Neural cell (in vitro differentiated cells): ENCODE data around the gene IRAK2. TPM values are rescaled to one million over a fixed set of nuclear protein-coding genes. Genes with fewer than 3 reads are reported as not detected.

ENCODE experiments used
- H2AFZ ChIP-seq: fragments of 200-600, 300-800 bp; sonication (generic), shearing (Covaris generic); 2 replicates; pipeline ENCODE4 v1.6.0; 2014; ENCODE audit warnings: low read depth, mild to moderate bottlenecking, antibody characterized with exemption, low read length, moderate library complexity
- H3F3A ChIP-seq: fragments of 200-600 bp; shearing (Covaris generic); 2 replicates; pipeline ENCODE4 v1.6.1; 2016; ENCODE audit warnings: mild to moderate bottlenecking, moderate library complexity, mixed read lengths, antibody characterized with exemption, low read length; ENCODE audit not compliant: insufficient read depth, poor library complexity, severe bottlenecking
- H3K27ac ChIP-seq: fragments of 200-600, 300-800 bp; sonication (generic), shearing (Covaris generic); 2 replicates; pipeline ENCODE4 v1.5.1; 2014; ENCODE audit warnings: mild to moderate bottlenecking, low read length, moderate library complexity
- H3K27me3 ChIP-seq: fragments of 300-800, 200-600 bp; sonication (generic), shearing (Covaris generic); 2 replicates; pipeline ENCODE4 v1.6.0; 2014; ENCODE audit warnings: mild to moderate bottlenecking, low read depth, low read length, moderate library complexity; ENCODE audit not compliant: insufficient read depth
- H3K36me3 ChIP-seq: fragments of 300-800, 200-600 bp; sonication (generic), shearing (Covaris generic); 2 replicates; pipeline ENCODE4 v1.5.1; 2014; ENCODE audit warnings: mild to moderate bottlenecking, antibody characterized with exemption, low read length, moderate library complexity; ENCODE audit not compliant: insufficient read depth
- H3K4me2 ChIP-seq: fragments of 300-800, 200-600 bp; sonication (generic), shearing (Covaris generic); 2 replicates; pipeline ENCODE4 v1.6.0; 2014; ENCODE audit warnings: mild to moderate bottlenecking, low read length
- H3K4me3 ChIP-seq: fragments of 300-800, 200-600 bp; sonication (generic), shearing (Covaris generic); 2 replicates; pipeline ENCODE4 v1.5.1; 2014; ENCODE audit warnings: mild to moderate bottlenecking, low read length, moderate library complexity
- H3K79me2 ChIP-seq: fragments of 200-600 bp; shearing (Covaris generic); replicated peaks from 2 replicates; pipeline ENCODE4 v1.6.0; 2014; ENCODE audit warnings: mild to moderate bottlenecking, low read length, moderate library complexity; ENCODE audit not compliant: insufficient read depth
- H3K9ac ChIP-seq: fragments of 300-800, 200-600 bp; sonication (generic), shearing (Covaris generic); 2 replicates; pipeline ENCODE4 v1.6.1; 2016; ENCODE audit warnings: mild to moderate bottlenecking, low read length, mixed read lengths
- H3K9me2 ChIP-seq: fragments of 200-600 bp; shearing (Covaris generic); 2 replicates; pipeline ENCODE4 v1.6.1; 2016; ENCODE audit warnings: mild to moderate bottlenecking, low read length, mixed read lengths; ENCODE audit not compliant: insufficient read depth
- H3K9me3 ChIP-seq: fragments of 200-600, 300-800 bp; sonication (generic), shearing (Covaris generic); 2 replicates; pipeline ENCODE4 v1.6.1; 2016; ENCODE audit warnings: mild to moderate bottlenecking, mixed run types, low read length, moderate library complexity, mixed read lengths
- H4K20me1 ChIP-seq: fragments of 200-600 bp; shearing (Covaris generic); 2 replicates; pipeline ENCODE4 v1.6.1; 2016; ENCODE audit warnings: mild to moderate bottlenecking, mixed run types; ENCODE audit not compliant: insufficient read depth
- EP300 ChIP-seq: fragments of 450-650 bp; conservative IDR thresholded peaks from 2 replicates; pipeline ENCODE4 v1.6.1; 2014; ENCODE audit warnings: antibody characterized with exemption, mild to moderate bottlenecking, moderate library complexity; ENCODE audit not compliant: poor library complexity, severe bottlenecking
- EZH2 ChIP-seq: fragments of 200-600, 300-800 bp; shearing (Covaris generic), sonication (generic); IDR thresholded peaks from 2 replicates; pipeline ENCODE4 v1.6.1; 2014; ENCODE audit warnings: antibody characterized with exemption, low read length, borderline replicate concordance, mild to moderate bottlenecking; ENCODE audit not compliant: insufficient read depth, poor library complexity, severe bottlenecking
- MXI1 ChIP-seq: fragments of 450-650 bp; conservative IDR thresholded peaks from 2 replicates; pipeline ENCODE4 v1.6.1; 2014; ENCODE audit warnings: antibody characterized with exemption, mild to moderate bottlenecking; ENCODE audit not compliant: poor library complexity, severe bottlenecking
- POLR2AphosphoS5 ChIP-seq: IDR thresholded peaks from 2 replicates; pipeline ENCODE4 v1.6.1; 2012
- RAD21 ChIP-seq: fragments of 450-650 bp; conservative IDR thresholded peaks from 2 replicates; pipeline ENCODE4 v1.6.1; 2014; ENCODE audit warnings: antibody characterized with exemption, mild to moderate bottlenecking, moderate library complexity
- REST ChIP-seq: IDR thresholded peaks from 2 replicates; pipeline ENCODE4 v1.6.1; 2012; ENCODE audit warnings: borderline replicate concordance
- SMC3 ChIP-seq: fragments of 450-650 bp; conservative IDR thresholded peaks from 2 replicates; pipeline ENCODE4 v1.6.1; 2014; ENCODE audit warnings: antibody characterized with exemption, mild to moderate bottlenecking, moderate library complexity; ENCODE audit not compliant: poor library complexity
- TAF1 ChIP-seq: IDR thresholded peaks from 2 replicates; pipeline ENCODE4 v1.6.1; 2012; ENCODE audit warnings: low read depth
- polyA plus RNA-seq: library from polyadenylated mRNA; depleted of rRNA; stranded (reverse); fragments of >200 nt; gene quantifications from 2 replicates; pipeline ENCODE4 v1.2.3, GENCODE V29; 2014
- TF ChIP-seq, protein P1 (sequence below): fragments of 450-650 bp; IDR thresholded peaks from 2 replicates; pipeline ENCODE4 v1.5.1; 2014; ENCODE audit warnings: antibody characterized with exemption, mild to moderate bottlenecking, moderate library complexity; ENCODE audit not compliant: poor library complexity, severe bottlenecking

Gene IRAK2
- polyA plus RNA-seq, 1 donor from 2014 or later = 0.84 TPM

DNA sequence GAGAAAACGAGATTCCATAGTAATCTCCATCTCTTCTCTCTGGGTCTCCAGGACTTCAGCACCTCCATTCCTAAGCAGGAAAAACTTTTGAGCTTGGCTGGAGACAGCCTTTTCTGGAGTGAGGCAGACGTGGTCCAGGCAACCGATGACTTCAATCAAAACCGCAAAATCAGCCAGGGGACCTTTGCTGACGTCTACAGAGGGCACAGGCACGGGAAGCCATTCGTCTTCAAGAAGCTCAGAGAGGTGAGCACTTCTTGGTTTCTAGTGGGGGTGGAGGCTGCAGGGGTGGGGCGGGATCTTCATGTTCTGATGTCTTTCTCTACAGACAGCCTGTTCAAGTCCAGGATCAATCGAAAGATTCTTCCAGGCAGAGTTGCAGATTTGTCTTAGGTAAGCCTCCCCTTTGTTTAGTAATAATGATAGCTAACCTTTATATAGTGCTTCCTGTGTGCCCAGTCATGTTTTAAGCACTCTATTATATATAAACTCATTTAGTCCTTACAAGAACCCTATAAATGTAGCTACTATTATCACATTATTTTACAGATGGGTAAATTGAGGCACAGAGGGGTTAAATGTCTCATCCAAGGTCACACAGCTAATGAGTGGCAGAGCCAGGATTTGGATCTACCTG, 48.6 kb downstream of the IRAK2 start:
- Histone ChIP-seq H4K20me1 (no peaks in the 10 kb centered on the region), H3K79me2 (no peaks in the 10 kb centered on the region)

DNA sequence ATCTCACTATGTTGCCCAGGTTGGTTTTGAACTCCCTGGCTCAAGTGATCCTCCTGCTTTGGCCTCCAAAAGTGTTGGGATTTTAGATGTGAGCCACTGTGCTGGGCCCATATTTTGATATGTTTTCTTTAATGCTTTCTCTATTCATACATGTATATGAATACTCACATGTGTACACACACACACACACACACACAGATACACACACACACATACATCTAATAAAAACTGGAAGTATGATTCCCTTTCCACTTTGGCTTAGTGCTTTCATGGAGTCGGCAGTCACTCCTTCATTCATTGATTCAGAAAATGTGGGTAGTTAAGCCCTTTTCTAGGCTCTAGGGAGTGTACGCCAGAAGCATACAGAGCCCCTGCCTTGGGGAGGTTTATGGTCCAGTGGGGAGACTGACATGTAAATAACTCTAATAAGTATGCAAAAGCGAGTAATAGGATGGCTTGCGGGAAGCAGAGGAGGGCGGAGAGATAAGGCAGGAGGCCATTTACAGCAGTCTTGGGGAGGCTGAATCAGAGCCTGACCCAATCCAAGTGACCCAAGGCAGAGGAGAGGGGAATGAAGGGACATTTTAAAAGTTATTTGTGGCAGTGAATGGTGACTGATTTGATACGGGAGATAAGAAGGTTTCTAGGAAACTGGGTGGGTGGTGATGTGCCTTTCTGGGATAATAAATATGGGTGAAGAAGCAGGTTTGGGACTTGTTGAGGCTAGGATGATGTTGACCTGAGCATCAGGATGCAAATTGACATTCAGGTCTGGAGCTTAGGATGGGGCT, 51.1 kb downstream of the IRAK2 start:
- H2AFZ ChIP-seq = no peak overlapping the region
- no peak overlapping the region for H3K4me3 ChIP-seq
- no peaks in the 10 kb centered on the region for H3K27me3 ChIP-seq
- no peaks in the 10 kb centered on the region for H3K36me3 ChIP-seq
- no peak overlapping the region for H3K27ac ChIP-seq
- no peaks in the 10 kb centered on the region for H3F3A ChIP-seq
- no peaks in the 10 kb centered on the region for H3K9me2 ChIP-seq
- H4K20me1 ChIP-seq = no peaks in the 10 kb centered on the region
- H3K9ac ChIP-seq = no peak overlapping the region
- no peaks in the 10 kb centered on the region for H3K79me2 ChIP-seq
- H3K4me2 ChIP-seq = no peak overlapping the region
- no peaks in the 10 kb centered on the region for H3K9me3 ChIP-seq
- no peak for TF ChIP-seq POLR2AphosphoS5
- no peak for TF ChIP-seq EP300
- TF ChIP-seq RAD21 = no peak
- TF ChIP-seq TAF1 = no peak
- TF ChIP-seq REST = no peak
- no peak for TF ChIP-seq EZH2
- no peak for TF ChIP-seq MXI1

More for the DNA sequence above, 48.6 kb downstream of the IRAK2 start:
- no peak overlapping the region for H3K4me2 ChIP-seq
- no peak overlapping the region for H3K27ac ChIP-seq
- no peak for TF ChIP-seq EZH2
- TF ChIP-seq SMC3 = no peak
- no peak for TF ChIP-seq POLR2AphosphoS5
- TF ChIP-seq EP300 = no peak
- TF ChIP-seq MXI1 = no peak
- TF ChIP-seq REST = no peak
- TF ChIP-seq, protein P1, sequence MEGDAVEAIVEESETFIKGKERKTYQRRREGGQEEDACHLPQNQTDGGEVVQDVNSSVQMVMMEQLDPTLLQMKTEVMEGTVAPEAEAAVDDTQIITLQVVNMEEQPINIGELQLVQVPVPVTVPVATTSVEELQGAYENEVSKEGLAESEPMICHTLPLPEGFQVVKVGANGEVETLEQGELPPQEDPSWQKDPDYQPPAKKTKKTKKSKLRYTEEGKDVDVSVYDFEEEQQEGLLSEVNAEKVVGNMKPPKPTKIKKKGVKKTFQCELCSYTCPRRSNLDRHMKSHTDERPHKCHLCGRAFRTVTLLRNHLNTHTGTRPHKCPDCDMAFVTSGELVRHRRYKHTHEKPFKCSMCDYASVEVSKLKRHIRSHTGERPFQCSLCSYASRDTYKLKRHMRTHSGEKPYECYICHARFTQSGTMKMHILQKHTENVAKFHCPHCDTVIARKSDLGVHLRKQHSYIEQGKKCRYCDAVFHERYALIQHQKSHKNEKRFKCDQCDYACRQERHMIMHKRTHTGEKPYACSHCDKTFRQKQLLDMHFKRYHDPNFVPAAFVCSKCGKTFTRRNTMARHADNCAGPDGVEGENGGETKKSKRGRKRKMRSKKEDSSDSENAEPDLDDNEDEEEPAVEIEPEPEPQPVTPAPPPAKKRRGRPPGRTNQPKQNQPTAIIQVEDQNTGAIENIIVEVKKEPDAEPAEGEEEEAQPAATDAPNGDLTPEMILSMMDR = no peak
- no peak for TF ChIP-seq TAF1
- no peak for TF ChIP-seq RAD21
- H3K9me3 ChIP-seq = no peaks in the 10 kb centered on the region
- H3F3A ChIP-seq = no peaks in the 10 kb centered on the region
- no peaks in the 10 kb centered on the region for H3K9me2 ChIP-seq
- H3K27me3 ChIP-seq = no peaks in the 10 kb centered on the region
- H3K36me3 ChIP-seq = no peaks in the 10 kb centered on the region
- H3K9ac ChIP-seq = no peak overlapping the region
- H2AFZ ChIP-seq = no peak overlapping the region
- H3K4me3 ChIP-seq = no peak overlapping the region
